Measurements from ENCODE around the gene UBE2D1.
A peak's percentile ranks its signal among the peaks of the same experiment; 100 is the strongest.

Gene UBE2D1

DNA sequence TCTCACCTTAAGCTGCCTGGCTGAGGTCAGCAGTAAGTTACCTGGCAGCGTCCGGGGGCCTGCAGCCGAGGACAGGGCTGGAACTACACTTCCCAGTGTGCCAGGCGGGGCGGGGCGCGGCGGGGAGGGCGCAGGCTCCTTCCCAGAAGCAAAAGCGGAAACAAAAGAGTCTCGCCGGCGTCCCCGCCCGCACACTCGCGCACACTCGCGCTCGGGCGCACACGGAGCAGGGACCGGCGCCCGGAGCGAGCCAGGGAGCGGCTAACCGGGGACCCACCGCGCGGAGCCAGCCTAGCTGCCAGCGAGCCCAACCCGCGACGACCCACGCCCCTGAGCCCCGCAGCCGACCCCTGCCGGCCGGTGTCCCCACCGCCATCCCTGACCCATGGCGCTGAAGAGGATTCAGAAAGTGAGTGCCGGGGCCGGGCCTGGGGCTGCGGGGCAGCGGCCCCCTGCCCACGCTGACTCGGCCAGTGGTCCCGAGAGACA lies at the start of gene UBE2D1:
Gene UBE2D1 (plus strand): TSS at position 190 of the 489 bp plus-strand sequence. CDS start 196 bp downstream, at position 386.
- peaks cover 61% of the 10 kb centered on the region for H3K4me1 Mint-ChIP-seq (ENCODE audit: low read depth)
- H3K27ac Mint-ChIP-seq: peak within 1 kb of the TSS; percentile 80
- no peaks in the 10 kb centered on the region for H3K9me3 Mint-ChIP-seq

GRCh38 chr10:58291538-58292174 lies 43.1 kb upstream of the UBE2D1 start:
- H3K36me3 Mint-ChIP-seq (ENCODE audit: low read depth): no peaks in the 10 kb centered on the region
- no peak overlapping the region for H3K27ac Mint-ChIP-seq
- no peaks in the 10 kb centered on the region for H3K9me3 Mint-ChIP-seq
- intact Hi-C loops (cut with micrococcal nuclease): loop anchor here (1.0 kb wide), 1 partner anchor 114 kb away; no protein-coding TSS in a partner anchor
- no peaks in the 10 kb centered on the region for H3K4me1 Mint-ChIP-seq (ENCODE audit: low read depth)
- no peak overlapping the region for H3K4me3 Mint-ChIP-seq
- H3K27me3 Mint-ChIP-seq: no peaks in the 10 kb centered on the region

More for the DNA sequence above, at the start of gene UBE2D1:
- intact Hi-C loops (cut with micrococcal nuclease): loop anchor here (2.0 to 10.0 kb wide), 2 partner anchors 50 to 70 kb away; partner anchors contain the start of genes CISD1, IPMK and TFAM
- Mint-ChIP-seq H3K27me3 (no peaks in the 10 kb centered on the region), H3K4me3 (peak within 1 kb of the TSS; percentile 83), H3K36me3 (ENCODE audit: low read depth) (peaks cover 11% of the 10 kb centered on the region)

- no peaks in the 10 kb centered on the region for H3K4me1 Mint-ChIP-seq (ENCODE audit: low read depth)
- H3K9me3 Mint-ChIP-seq: no peaks in the 10 kb centered on the region
- H3K27me3 Mint-ChIP-seq: no peaks in the 10 kb centered on the region
- no peaks in the 10 kb centered on the region for H3K36me3 Mint-ChIP-seq (ENCODE audit: low read depth)
- H3K4me3 Mint-ChIP-seq: no peak overlapping the region
- no peak overlapping the region for H3K27ac Mint-ChIP-seq
- intact Hi-C loops (cut with micrococcal nuclease): no loop called here
Observed at GRCh38 chr10:58293989-58294388, 40.8 kb upstream of the UBE2D1 start.

GRCh38 chr10:58299580-58299979 lies 35.2 kb upstream of the UBE2D1 start:
- Mint-ChIP-seq H3K27me3 (peaks cover 14% of the 10 kb centered on the region), H3K9me3 (no peaks in the 10 kb centered on the region), H3K27ac (no peak overlapping the region), H3K4me1 (ENCODE audit: low read depth) (no peaks in the 10 kb centered on the region), H3K36me3 (ENCODE audit: low read depth) (no peaks in the 10 kb centered on the region), H3K4me3 (no peak overlapping the region)
- intact Hi-C loops (cut with micrococcal nuclease): loop anchor here (2.0 kb wide), 1 partner anchor 89 kb away; no protein-coding TSS in a partner anchor

DNA sequence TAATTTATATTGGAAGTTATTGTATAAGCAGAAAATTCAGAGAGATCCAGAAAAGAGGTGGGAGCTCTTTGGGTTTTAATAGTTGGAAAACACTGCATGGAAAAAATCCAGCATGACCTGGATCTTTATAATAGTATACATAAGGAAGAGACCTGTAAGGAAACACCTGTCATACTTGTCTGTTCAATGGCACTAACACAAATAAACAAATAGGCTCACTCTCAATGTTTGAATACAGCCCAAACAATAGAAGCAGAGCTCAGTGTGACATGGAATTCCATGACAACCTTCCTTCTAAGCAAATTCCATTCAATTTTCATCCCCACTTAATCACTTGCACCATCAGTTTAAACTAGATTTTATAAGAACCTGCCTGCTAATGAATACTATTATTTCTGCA lies 34.1 kb upstream of the UBE2D1 start:
- Mint-ChIP-seq H3K4me3 (no peak overlapping the region), H3K27me3 (peaks cover 14% of the 10 kb centered on the region), H3K36me3 (ENCODE audit: low read depth) (no peaks in the 10 kb centered on the region), H3K9me3 (no peaks in the 10 kb centered on the region), H3K4me1 (ENCODE audit: low read depth) (no peaks in the 10 kb centered on the region), H3K27ac (no peak overlapping the region)
- intact Hi-C loops (cut with micrococcal nuclease): loop anchor here (10.0 kb wide), 1 partner anchor 214 kb away; the partner anchor contains the start of gene BICC1

DNA sequence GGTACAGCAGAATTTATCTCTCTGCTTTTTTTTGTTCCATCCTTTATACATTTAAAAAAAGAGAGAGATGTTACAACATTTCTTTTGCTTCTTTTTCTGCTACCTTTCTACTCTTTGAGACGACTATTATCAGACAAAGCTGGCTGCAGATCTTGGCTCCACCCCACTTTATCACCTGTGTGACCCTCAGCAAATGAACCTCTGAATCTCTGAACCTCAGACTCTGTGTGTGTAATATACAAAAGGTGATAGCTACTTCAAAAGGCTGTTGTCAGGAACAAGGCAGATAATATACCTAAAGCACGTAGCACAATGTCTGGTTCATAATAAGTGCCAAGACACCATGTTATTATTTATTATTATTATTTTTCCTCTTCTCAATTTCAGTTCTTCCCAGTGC lies 32.6 kb upstream of the UBE2D1 start:
- intact Hi-C loops (cut with micrococcal nuclease): loop anchor here (10.0 kb wide), 1 partner anchor 213 kb away; the partner anchor contains the start of gene BICC1
- no peak overlapping the region for H3K27ac Mint-ChIP-seq
- no peak overlapping the region for H3K4me3 Mint-ChIP-seq

GRCh38 chr10:58304099-58304633 lies 30.6 kb upstream of the UBE2D1 start:
- intact Hi-C loops (cut with micrococcal nuclease): loop anchor here (10.0 kb wide), 1 partner anchor 211 kb away; the partner anchor contains the start of gene BICC1
- Mint-ChIP-seq H3K4me1 (ENCODE audit: low read depth) (no peaks in the 10 kb centered on the region), H3K27me3 (peaks cover 23% of the 10 kb centered on the region), H3K27ac (no peak overlapping the region), H3K4me3 (no peak overlapping the region), H3K36me3 (ENCODE audit: low read depth) (no peaks in the 10 kb centered on the region), H3K9me3 (no peaks in the 10 kb centered on the region)

More for the DNA sequence above, 32.6 kb upstream of the UBE2D1 start:
- no peaks in the 10 kb centered on the region for H3K36me3 Mint-ChIP-seq (ENCODE audit: low read depth)
- H3K27me3 Mint-ChIP-seq: peaks cover 20% of the 10 kb centered on the region
- no peaks in the 10 kb centered on the region for H3K9me3 Mint-ChIP-seq
- H3K4me1 Mint-ChIP-seq (ENCODE audit: low read depth): no peaks in the 10 kb centered on the region

GRCh38 chr10:58305821-58306220 lies 29.0 kb upstream of the UBE2D1 start:
- no peak overlapping the region for H3K4me3 Mint-ChIP-seq
- H3K27ac Mint-ChIP-seq: no peak overlapping the region
- H3K27me3 Mint-ChIP-seq: peaks cover 28% of the 10 kb centered on the region
- H3K36me3 Mint-ChIP-seq (ENCODE audit: low read depth): no peaks in the 10 kb centered on the region
- intact Hi-C loops (cut with micrococcal nuclease): loop anchor here (10.0 kb wide), 1 partner anchor 209 kb away; the partner anchor contains the start of gene BICC1
- no peaks in the 10 kb centered on the region for H3K4me1 Mint-ChIP-seq (ENCODE audit: low read depth)
- no peaks in the 10 kb centered on the region for H3K9me3 Mint-ChIP-seq

DNA sequence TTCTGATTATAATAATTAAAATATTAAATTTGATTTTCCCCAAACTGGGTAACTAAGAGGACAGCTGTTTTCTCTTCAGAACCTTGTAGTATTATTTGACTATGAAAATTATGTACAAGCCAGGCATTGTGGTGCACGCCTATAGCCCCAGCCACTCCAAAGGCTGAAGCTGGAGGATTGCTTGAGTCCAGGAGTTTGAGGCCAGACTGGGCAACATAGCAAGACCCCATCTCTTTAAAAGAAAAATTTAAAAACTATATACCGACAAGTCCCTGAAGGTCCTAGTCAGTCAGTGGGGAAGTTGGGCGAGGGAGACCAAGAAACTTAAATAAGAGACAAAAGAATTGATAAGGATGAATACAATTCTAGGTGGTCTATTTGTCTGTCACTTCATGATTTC lies 27.1 kb upstream of the UBE2D1 start:
- intact Hi-C loops (cut with micrococcal nuclease): loop anchor here (10.0 kb wide), 1 partner anchor 207 kb away; the partner anchor contains the start of gene BICC1
- peaks cover 16% of the 10 kb centered on the region for H3K27me3 Mint-ChIP-seq
- no peaks in the 10 kb centered on the region for H3K4me1 Mint-ChIP-seq (ENCODE audit: low read depth)
- no peak overlapping the region for H3K4me3 Mint-ChIP-seq
- no peak overlapping the region for H3K27ac Mint-ChIP-seq
- no peaks in the 10 kb centered on the region for H3K9me3 Mint-ChIP-seq
- no peaks in the 10 kb centered on the region for H3K36me3 Mint-ChIP-seq (ENCODE audit: low read depth)

GRCh38 chr10:58311026-58311425 lies 23.8 kb upstream of the UBE2D1 start:
- intact Hi-C loops (cut with micrococcal nuclease): no loop called here
- Mint-ChIP-seq H3K4me1 (ENCODE audit: low read depth) (no peaks in the 10 kb centered on the region), H3K36me3 (ENCODE audit: low read depth) (no peaks in the 10 kb centered on the region), H3K9me3 (no peaks in the 10 kb centered on the region), H3K27ac (no peak overlapping the region), H3K27me3 (peaks cover 11% of the 10 kb centered on the region), H3K4me3 (no peak overlapping the region)

- H3K4me3 Mint-ChIP-seq: no peak overlapping the region
- intact Hi-C loops (cut with micrococcal nuclease): no loop called here
- no peaks in the 10 kb centered on the region for H3K36me3 Mint-ChIP-seq (ENCODE audit: low read depth)
- peaks cover 11% of the 10 kb centered on the region for H3K4me1 Mint-ChIP-seq (ENCODE audit: low read depth)
- H3K27ac Mint-ChIP-seq: no peak overlapping the region
- H3K27me3 Mint-ChIP-seq: peaks cover 4% of the 10 kb centered on the region
- H3K9me3 Mint-ChIP-seq: no peaks in the 10 kb centered on the region
Observed at GRCh38 chr10:58316874-58317273, 17.9 kb upstream of the UBE2D1 start.

DNA sequence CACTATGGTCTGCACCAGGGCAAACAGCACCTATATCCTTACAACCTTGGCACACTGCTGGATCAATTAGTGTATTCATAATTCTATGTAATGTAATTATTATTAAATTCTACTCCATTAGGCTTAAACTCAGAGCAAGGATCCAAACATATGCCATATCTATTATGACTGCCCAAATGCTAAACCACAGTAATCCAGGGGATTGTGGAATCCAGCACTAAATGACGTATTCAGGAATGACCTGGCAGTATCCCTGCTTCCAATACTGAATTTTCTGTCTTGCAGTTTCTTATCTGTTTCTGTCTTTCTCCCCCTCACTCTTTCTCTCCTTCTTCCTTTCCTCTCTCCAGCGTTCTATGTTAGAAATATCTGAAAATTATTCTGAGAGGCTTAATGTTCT lies 16.5 kb upstream of the UBE2D1 start:
- Mint-ChIP-seq H3K4me3 (no peak overlapping the region), H3K36me3 (ENCODE audit: low read depth) (no peaks in the 10 kb centered on the region), H3K27ac (no peak overlapping the region), H3K27me3 (peaks cover 4% of the 10 kb centered on the region), H3K4me1 (ENCODE audit: low read depth) (peaks cover 23% of the 10 kb centered on the region), H3K9me3 (no peaks in the 10 kb centered on the region)
- intact Hi-C loops (cut with micrococcal nuclease): no loop called here

DNA sequence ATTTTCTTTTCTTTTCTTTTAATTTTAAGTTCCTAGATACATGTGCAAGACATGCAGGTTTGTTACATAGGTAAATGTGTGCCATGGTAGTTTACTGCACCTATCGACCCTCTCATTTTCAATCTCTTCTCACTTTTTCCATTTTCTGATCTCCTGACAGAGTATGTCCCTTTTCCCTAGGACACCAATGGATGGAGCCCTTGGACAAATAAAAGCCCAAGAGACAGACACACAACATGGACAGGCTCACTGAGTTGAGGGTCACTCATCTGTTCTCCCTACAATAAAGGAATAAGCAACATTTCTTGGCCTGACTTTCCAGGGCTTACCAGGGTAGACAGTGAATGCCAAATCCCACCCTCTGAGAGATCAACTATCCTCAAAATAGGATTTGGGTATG lies 15.2 kb upstream of the UBE2D1 start:
- intact Hi-C loops (cut with micrococcal nuclease): no loop called here
- H3K36me3 Mint-ChIP-seq (ENCODE audit: low read depth): no peaks in the 10 kb centered on the region
- H3K4me1 Mint-ChIP-seq (ENCODE audit: low read depth): peaks cover 23% of the 10 kb centered on the region
- no peak overlapping the region for H3K4me3 Mint-ChIP-seq
- H3K27ac Mint-ChIP-seq: no peak overlapping the region
- no peaks in the 10 kb centered on the region for H3K9me3 Mint-ChIP-seq
- H3K27me3 Mint-ChIP-seq: peaks cover 4% of the 10 kb centered on the region

DNA sequence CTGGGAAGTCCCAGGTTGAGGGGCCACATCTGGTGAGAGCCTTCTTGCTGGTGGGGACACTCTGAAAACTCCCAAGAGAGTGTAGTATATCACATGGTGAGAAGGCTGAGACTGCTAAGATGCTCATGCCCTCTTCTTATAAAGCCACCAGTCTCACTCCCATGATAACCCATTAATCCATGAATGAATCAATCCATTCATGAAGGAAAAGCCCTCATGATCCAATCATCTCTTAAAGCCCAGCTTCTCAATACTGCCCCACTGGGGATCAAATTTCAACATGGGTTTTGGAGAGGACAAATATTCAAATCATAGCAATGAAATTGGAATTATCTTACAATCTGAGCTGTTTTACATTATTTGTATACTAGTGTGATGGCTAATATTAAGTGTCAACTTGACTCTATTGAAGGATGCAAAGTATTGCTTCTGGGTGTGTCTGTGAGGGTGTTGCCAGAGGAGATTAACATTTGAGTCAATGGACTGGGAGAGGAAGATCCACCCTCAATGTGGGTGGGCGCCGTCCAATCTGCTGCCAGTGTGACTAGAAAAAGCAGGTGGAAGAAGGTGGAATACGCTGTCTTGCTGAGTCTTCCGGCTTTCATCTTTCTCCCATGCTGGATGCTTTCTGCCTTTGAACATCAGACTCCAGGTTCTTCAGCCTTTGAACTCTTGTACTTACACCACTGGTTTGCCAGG lies 14.3 kb upstream of the UBE2D1 start:
- no peak overlapping the region for H3K4me3 Mint-ChIP-seq
- no peaks in the 10 kb centered on the region for H3K36me3 Mint-ChIP-seq (ENCODE audit: low read depth)
- intact Hi-C loops (cut with micrococcal nuclease): no loop called here
- H3K27ac Mint-ChIP-seq: no peak overlapping the region
- peaks cover 4% of the 10 kb centered on the region for H3K27me3 Mint-ChIP-seq
- H3K4me1 Mint-ChIP-seq (ENCODE audit: low read depth): peaks cover 23% of the 10 kb centered on the region
- H3K9me3 Mint-ChIP-seq: no peaks in the 10 kb centered on the region
